ENCODE measurements around the gene MINDY4B.

Gene MINDY4B

GRCh38 chr3:150830094-150830681, 75.1 kb downstream of the MINDY4B start:
- Histone ChIP-seq H3K4me3 (ENCODE audit: low read length in 2 of 2) (no peak overlapping the region), H3K27me3 (ENCODE audit: control insufficient read depth in 2 of 2, insufficient read depth in 2 of 2, low read length in 2 of 2) (no peaks in the 10 kb centered on the region), H3K27ac (ENCODE audit: low read depth in 2 of 2, low read length in 2 of 2) (no peak overlapping the region), H3K9ac (ENCODE audit: low read depth in 1 of 2, low read length in 2 of 2) (no peak overlapping the region), H3K9me3 (ENCODE audit: control insufficient read depth in 2 of 2, low read length in 2 of 2) (no peaks in the 10 kb centered on the region), H3K4me1 (ENCODE audit: control insufficient read depth in 2 of 2, insufficient read depth in 2 of 2, low read length in 2 of 2) (no peaks in the 10 kb centered on the region), H3K36me3 (ENCODE audit: control insufficient read depth in 2 of 2, insufficient read depth in 2 of 2, low read length in 2 of 2) (no peaks in the 10 kb centered on the region)

DNA sequence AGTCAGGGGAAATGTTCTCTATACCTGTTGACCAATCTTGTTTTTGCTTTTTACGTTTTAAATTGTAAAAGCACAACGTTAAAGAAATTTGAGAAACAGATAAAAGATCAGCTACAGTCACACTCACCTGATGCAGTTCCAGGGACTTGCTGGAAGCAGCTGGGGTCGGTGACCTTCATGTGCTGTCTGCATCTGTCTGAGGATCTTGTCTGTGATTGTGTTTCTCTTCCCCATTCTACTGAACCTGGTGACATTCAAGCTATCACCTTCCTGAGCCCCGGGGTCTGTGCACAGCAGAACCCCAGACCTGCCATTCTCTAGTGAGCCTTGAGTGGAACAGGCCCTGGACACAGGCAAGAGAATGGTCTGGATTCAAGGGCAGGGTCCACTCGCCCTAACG, 75.8 kb downstream of the MINDY4B start:
- H3K9ac ChIP-seq (ENCODE audit: low read depth in 1 of 2, low read length in 2 of 2) = no peak overlapping the region
- H3K27ac ChIP-seq (ENCODE audit: low read depth in 2 of 2, low read length in 2 of 2) = no peak overlapping the region
- H3K9me3 ChIP-seq (ENCODE audit: control insufficient read depth in 2 of 2, low read length in 2 of 2) = no peaks in the 10 kb centered on the region
- H3K27me3 ChIP-seq (ENCODE audit: control insufficient read depth in 2 of 2, insufficient read depth in 2 of 2, low read length in 2 of 2) = no peaks in the 10 kb centered on the region
- no peak overlapping the region for H3K4me3 ChIP-seq (ENCODE audit: low read length in 2 of 2)
- no peaks in the 10 kb centered on the region for H3K36me3 ChIP-seq (ENCODE audit: control insufficient read depth in 2 of 2, insufficient read depth in 2 of 2, low read length in 2 of 2)
- no peaks in the 10 kb centered on the region for H3K4me1 ChIP-seq (ENCODE audit: control insufficient read depth in 2 of 2, insufficient read depth in 2 of 2, low read length in 2 of 2)

DNA sequence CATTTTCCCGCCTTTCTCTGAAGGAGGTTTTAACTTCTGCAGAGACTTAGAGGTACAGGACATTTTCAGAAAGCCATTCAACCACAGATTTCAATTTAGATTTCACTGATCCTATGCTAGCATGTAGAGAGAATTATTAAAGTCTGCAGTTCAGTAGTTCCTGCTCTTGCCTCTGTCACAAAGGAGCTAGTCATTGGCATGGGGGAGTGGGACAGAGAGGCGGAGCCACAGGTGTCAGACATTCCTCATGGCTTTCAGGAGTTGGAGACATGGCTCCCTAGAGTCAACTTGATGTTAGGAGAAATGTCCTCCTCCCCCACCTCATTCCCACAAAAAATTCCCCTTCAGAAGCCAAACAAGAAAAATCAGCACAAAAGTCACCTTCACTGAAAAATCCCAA, 76.2 kb downstream of the MINDY4B start:
- Histone ChIP-seq H3K27ac (ENCODE audit: low read depth in 2 of 2, low read length in 2 of 2) (no peak overlapping the region), H3K9me3 (ENCODE audit: control insufficient read depth in 2 of 2, low read length in 2 of 2) (no peaks in the 10 kb centered on the region), H3K36me3 (ENCODE audit: control insufficient read depth in 2 of 2, insufficient read depth in 2 of 2, low read length in 2 of 2) (no peaks in the 10 kb centered on the region), H3K27me3 (ENCODE audit: control insufficient read depth in 2 of 2, insufficient read depth in 2 of 2, low read length in 2 of 2) (no peaks in the 10 kb centered on the region), H3K4me1 (ENCODE audit: control insufficient read depth in 2 of 2, insufficient read depth in 2 of 2, low read length in 2 of 2) (no peaks in the 10 kb centered on the region), H3K9ac (ENCODE audit: low read depth in 1 of 2, low read length in 2 of 2) (no peak overlapping the region), H3K4me3 (ENCODE audit: low read length in 2 of 2) (no peak overlapping the region)

- H3K36me3 ChIP-seq (ENCODE audit: control insufficient read depth in 2 of 2, insufficient read depth in 2 of 2, low read length in 2 of 2) = no peaks in the 10 kb centered on the region
- no peak overlapping the region for H3K9ac ChIP-seq (ENCODE audit: low read depth in 1 of 2, low read length in 2 of 2)
- no peaks in the 10 kb centered on the region for H3K9me3 ChIP-seq (ENCODE audit: control insufficient read depth in 2 of 2, low read length in 2 of 2)
- H3K27ac ChIP-seq (ENCODE audit: low read depth in 2 of 2, low read length in 2 of 2) = no peak overlapping the region
- peaks cover 0 to 2% of the 10 kb centered on the region in 2 donors for H3K27me3 ChIP-seq (ENCODE audit: control insufficient read depth in 2 of 2, insufficient read depth in 2 of 2, low read length in 2 of 2)
- no peaks in the 10 kb centered on the region for H3K4me1 ChIP-seq (ENCODE audit: control insufficient read depth in 2 of 2, insufficient read depth in 2 of 2, low read length in 2 of 2)
- H3K4me3 ChIP-seq (ENCODE audit: low read length in 2 of 2) = no peak overlapping the region
Measured at GRCh38 chr3:150828261-150828660, 77.0 kb downstream of the MINDY4B start.

DNA sequence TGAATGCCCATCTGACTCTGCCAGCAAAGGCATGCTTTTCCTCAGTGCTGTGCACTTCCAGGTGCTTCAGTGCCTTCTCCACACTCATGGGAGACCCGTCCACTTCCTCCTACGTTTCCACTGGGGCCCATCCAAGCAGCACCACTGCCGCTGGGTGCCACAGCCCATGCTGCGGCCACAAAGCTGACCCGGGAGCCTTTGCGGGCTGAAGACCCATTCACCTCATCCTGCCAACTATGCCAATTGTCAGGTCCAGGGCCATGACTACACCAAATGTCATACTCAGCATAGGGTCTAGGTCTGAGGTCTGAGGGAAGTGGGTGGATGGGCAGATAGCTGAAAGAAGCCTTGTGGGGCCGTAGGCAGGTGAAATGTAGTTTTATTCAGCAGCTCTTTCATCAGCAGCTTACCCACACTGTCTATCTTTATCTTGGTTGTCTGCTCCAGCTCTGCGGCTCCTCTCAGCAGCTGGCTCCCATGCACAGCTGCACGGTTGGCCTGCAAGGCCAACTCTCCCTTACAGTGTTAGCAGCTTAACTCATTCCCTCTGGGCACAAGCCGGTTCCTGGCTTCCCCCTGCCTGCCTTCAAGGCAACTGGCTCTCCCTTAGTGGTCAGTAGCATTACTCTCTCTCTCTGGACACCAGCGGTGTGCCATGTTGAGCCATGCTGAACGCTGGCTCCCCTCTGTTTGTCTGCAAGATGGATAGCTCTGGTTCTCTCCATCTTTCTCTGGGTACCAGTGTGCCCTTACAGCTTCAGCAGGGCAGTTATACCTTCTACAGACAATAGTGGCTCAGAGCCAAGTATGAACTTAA, 78.6 kb downstream of the MINDY4B start:
- Histone ChIP-seq H3K27ac (ENCODE audit: low read depth in 2 of 2, low read length in 2 of 2) (no peak overlapping the region), H3K27me3 (ENCODE audit: control insufficient read depth in 2 of 2, insufficient read depth in 2 of 2, low read length in 2 of 2) (peaks cover 0 to 2% of the 10 kb centered on the region in 2 donors), H3K4me3 (ENCODE audit: low read length in 2 of 2) (no peak overlapping the region), H3K9ac (ENCODE audit: low read depth in 1 of 2, low read length in 2 of 2) (no peak overlapping the region), H3K9me3 (ENCODE audit: control insufficient read depth in 2 of 2, low read length in 2 of 2) (no peaks in the 10 kb centered on the region), H3K4me1 (ENCODE audit: control insufficient read depth in 2 of 2, insufficient read depth in 2 of 2, low read length in 2 of 2) (no peaks in the 10 kb centered on the region), H3K36me3 (ENCODE audit: control insufficient read depth in 2 of 2, insufficient read depth in 2 of 2, low read length in 2 of 2) (no peaks in the 10 kb centered on the region)

GRCh38 chr3:150825916-150826377, 79.3 kb downstream of the MINDY4B start:
- Histone ChIP-seq H3K27me3 (ENCODE audit: control insufficient read depth in 2 of 2, insufficient read depth in 2 of 2, low read length in 2 of 2) (peaks cover 0 to 2% of the 10 kb centered on the region in 2 donors), H3K36me3 (ENCODE audit: control insufficient read depth in 2 of 2, insufficient read depth in 2 of 2, low read length in 2 of 2) (no peaks in the 10 kb centered on the region), H3K4me3 (ENCODE audit: low read length in 2 of 2) (no peak overlapping the region), H3K9me3 (ENCODE audit: control insufficient read depth in 2 of 2, low read length in 2 of 2) (no peaks in the 10 kb centered on the region), H3K9ac (ENCODE audit: low read depth in 1 of 2, low read length in 2 of 2) (no peak overlapping the region), H3K4me1 (ENCODE audit: control insufficient read depth in 2 of 2, insufficient read depth in 2 of 2, low read length in 2 of 2) (no peaks in the 10 kb centered on the region), H3K27ac (ENCODE audit: low read depth in 2 of 2, low read length in 2 of 2) (no peak overlapping the region)

GRCh38 chr3:150825192-150825915, 79.9 kb downstream of the MINDY4B start:
- H3K27me3 ChIP-seq (ENCODE audit: control insufficient read depth in 2 of 2, insufficient read depth in 2 of 2, low read length in 2 of 2) = peaks cover 0 to 2% of the 10 kb centered on the region in 2 donors
- H3K27ac ChIP-seq (ENCODE audit: low read depth in 2 of 2, low read length in 2 of 2) = no peak overlapping the region
- no peaks in the 10 kb centered on the region for H3K36me3 ChIP-seq (ENCODE audit: control insufficient read depth in 2 of 2, insufficient read depth in 2 of 2, low read length in 2 of 2)
- H3K4me1 ChIP-seq (ENCODE audit: control insufficient read depth in 2 of 2, insufficient read depth in 2 of 2, low read length in 2 of 2) = no peaks in the 10 kb centered on the region
- no peaks in the 10 kb centered on the region for H3K9me3 ChIP-seq (ENCODE audit: control insufficient read depth in 2 of 2, low read length in 2 of 2)
- no peak overlapping the region for H3K4me3 ChIP-seq (ENCODE audit: low read length in 2 of 2)
- no peak overlapping the region for H3K9ac ChIP-seq (ENCODE audit: low read depth in 1 of 2, low read length in 2 of 2)

DNA sequence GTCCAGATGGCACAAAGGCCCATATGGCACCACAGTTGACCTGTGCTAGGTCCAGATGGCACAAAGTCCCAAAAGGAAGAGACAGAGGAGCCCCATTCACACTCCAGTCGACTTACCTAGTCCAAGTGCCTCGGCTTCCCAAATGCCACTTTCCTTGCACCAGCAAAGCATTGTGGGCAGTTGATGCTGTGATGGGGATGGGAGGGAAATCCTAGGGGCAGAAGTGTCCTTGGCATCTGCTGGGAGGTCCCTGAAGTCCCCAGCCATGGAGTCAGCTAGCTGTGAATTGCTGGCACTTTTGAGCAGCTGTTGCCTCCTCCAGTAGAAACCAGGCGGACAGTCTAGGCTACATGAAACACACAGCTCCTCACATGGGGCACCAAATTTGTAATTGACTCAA, 82.0 kb downstream of the MINDY4B start:
- Histone ChIP-seq H3K36me3 (ENCODE audit: control insufficient read depth in 2 of 2, insufficient read depth in 2 of 2, low read length in 2 of 2) (no peaks in the 10 kb centered on the region), H3K27ac (ENCODE audit: low read depth in 2 of 2, low read length in 2 of 2) (no peak overlapping the region), H3K4me3 (ENCODE audit: low read length in 2 of 2) (no peak overlapping the region), H3K9me3 (ENCODE audit: control insufficient read depth in 2 of 2, low read length in 2 of 2) (no peaks in the 10 kb centered on the region), H3K4me1 (ENCODE audit: control insufficient read depth in 2 of 2, insufficient read depth in 2 of 2, low read length in 2 of 2) (no peaks in the 10 kb centered on the region), H3K9ac (ENCODE audit: low read depth in 1 of 2, low read length in 2 of 2) (no peak overlapping the region), H3K27me3 (ENCODE audit: control insufficient read depth in 2 of 2, insufficient read depth in 2 of 2, low read length in 2 of 2) (peaks cover 0 to 2% of the 10 kb centered on the region in 2 donors)

DNA sequence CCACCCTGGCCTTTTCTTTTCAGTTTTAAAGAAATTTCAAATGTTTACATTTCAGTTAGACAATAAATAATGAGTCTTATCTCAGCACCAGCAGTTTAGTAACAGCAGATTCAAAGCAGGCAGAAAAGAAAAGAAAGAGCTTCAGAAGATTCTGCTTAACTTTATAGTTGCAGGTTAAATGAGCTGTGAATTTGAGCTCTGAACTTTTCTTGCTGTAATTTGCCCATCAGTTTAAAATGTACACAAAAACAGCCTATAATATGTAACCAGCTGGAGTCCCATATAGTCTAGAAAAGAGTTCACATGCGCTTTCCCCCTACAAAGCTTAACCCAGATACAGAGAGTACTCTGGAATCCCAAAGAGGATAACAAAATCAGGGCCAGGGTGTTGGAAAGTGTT, 82.6 kb downstream of the MINDY4B start:
- H3K9me3 ChIP-seq (ENCODE audit: control insufficient read depth in 2 of 2, low read length in 2 of 2) = no peaks in the 10 kb centered on the region
- no peaks in the 10 kb centered on the region for H3K36me3 ChIP-seq (ENCODE audit: control insufficient read depth in 2 of 2, insufficient read depth in 2 of 2, low read length in 2 of 2)
- no peaks in the 10 kb centered on the region for H3K4me1 ChIP-seq (ENCODE audit: control insufficient read depth in 2 of 2, insufficient read depth in 2 of 2, low read length in 2 of 2)
- H3K4me3 ChIP-seq (ENCODE audit: low read length in 2 of 2) = no peak overlapping the region
- peaks cover 0 to 2% of the 10 kb centered on the region in 2 donors for H3K27me3 ChIP-seq (ENCODE audit: control insufficient read depth in 2 of 2, insufficient read depth in 2 of 2, low read length in 2 of 2)
- no peak overlapping the region for H3K9ac ChIP-seq (ENCODE audit: low read depth in 1 of 2, low read length in 2 of 2)
- H3K27ac ChIP-seq (ENCODE audit: low read depth in 2 of 2, low read length in 2 of 2) = no peak overlapping the region

All from mucosa of rectum (tissue), 2 donors.